Measurements from ENCODE around the gene SESN1. TPM values are rescaled to one million over a fixed set of nuclear protein-coding genes. Genes with fewer than 3 reads are reported as not detected.

SESN1 gene
- total RNA-seq (2022; extraction: Qiagen RNA extraction) = 9.4 to 10.8 TPM (median 10.8 TPM) in 5 replicates

DNA sequence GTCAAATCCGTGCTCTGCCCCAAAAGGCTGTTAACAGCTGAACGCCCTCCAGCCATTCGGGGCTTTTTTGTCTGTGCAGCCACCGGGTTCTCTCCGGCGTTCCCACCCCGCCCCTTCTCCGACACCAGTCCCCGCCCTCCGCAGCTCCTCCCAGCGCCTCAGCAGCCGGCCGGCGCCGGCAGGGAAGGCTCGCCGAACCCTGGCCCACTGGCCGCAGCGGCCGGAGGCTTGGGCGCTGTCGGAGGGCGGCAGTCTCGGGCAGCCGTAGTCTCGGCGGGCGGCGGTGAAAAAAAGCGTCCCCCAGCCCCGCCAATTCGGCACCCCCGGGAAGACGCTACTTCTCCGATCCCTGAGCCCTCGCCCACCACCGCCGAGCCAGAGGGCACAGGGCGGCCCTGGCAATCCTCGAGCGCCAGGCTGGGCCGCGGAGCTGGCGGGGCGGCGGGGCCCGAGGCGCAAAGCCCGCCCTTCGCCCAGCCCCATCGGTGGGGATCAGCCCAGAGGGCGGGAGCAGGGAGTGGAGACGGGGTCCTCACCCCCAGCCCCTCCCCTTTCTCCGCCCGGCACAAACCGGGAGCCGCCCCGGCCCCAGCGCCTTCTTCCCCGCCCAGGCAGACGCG is at the start of gene SESN1:
Gene SESN1 (minus strand): TSS at position 431 of the 620 bp plus-strand sequence. CDS start 773 bp downstream, outside the sequence.

DNA sequence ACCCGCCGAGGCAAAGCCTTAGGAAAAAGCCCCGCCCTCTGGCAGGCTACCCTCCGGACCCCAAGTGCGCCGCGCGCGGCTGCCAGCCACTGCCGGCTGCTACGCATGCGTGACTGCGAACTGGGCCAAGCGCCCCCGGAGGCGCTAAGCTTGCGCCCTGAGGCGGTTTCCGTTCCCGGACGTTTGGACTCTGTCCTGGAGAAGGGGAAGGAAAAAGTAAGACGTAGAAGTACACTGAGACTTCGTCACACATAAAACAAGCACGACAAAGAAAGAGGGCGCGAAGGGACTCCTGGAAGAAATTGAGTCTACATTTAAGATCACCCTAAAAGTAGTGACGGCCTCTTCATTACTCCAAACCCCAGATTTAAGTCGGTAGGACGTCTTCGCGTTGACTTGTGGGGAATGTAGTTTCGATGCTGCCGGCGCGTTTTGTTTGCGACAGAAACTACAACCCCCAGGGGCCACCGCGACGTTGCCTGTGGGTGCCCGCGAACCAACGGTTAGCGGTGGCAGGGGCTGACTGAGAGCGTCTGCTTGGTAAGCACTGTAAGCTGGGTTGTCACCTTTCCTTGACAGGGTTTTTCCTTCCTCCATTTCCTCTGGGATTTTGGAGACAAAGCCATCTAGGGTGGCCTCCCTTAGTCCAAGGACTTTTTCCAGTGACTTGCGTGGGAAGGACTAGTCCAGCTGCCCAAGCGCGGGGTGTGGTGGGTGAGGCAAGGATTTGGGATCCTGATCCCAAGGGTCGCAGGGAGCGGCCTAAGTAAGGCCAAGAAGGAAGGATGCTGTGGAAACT is 589 bp upstream of the SESN1 start, which contains the start of gene CEP57L1:
Gene CEP57L1 (plus strand): TSS at position 472 of the 799 bp plus-strand sequence. CDS start 49,715 bp downstream, outside the sequence.

Other genes with a start within 250 kb of the SESN1 start
- 1.8 to 2.3 TPM (median 2.3 TPM) in 5 replicates for gene ARMC2, start 246.4 kb downstream of the SESN1 start, total RNA-seq (2022; extraction: Qiagen RNA extraction)
- gene CEP57L1, start 661 bp upstream of the SESN1 start, total RNA-seq (2022; extraction: Qiagen RNA extraction) = 7.7 to 9.0 TPM (median 8.3 TPM) in 5 replicates

Data from A549 treated with AZD2906 at 1 μM for 4 hours (cell line).